GM19324 (cell line): Measurements from ENCODE around the gene KCNC3.
A peak's percentile ranks its signal among the peaks of the same experiment; 100 is the strongest.

ENCODE experiments used
- ATAC-seq: cut with Tn5 transposase; IDR thresholded peaks from one replicate; pipeline ENCODE4 v1.9.1; 2021; ENCODE audit warnings: mild to moderate bottlenecking, moderate library complexity; ENCODE audit not compliant: unreplicated experiment, low FRiP score

The KCNC3 gene

GRCh38 chr19:50329146-50329925 is at the start of gene KCNC3:
TSS of gene KCNC3 (minus strand) at chr19:50329377. CDS start at chr19:50329082, 295 bp downstream.
- peak; percentile 32 for ATAC-seq

- ATAC-seq = no peak
Observed at GRCh38 chr19:50378863-50379236, 49.7 kb upstream of the KCNC3 start.

DNA sequence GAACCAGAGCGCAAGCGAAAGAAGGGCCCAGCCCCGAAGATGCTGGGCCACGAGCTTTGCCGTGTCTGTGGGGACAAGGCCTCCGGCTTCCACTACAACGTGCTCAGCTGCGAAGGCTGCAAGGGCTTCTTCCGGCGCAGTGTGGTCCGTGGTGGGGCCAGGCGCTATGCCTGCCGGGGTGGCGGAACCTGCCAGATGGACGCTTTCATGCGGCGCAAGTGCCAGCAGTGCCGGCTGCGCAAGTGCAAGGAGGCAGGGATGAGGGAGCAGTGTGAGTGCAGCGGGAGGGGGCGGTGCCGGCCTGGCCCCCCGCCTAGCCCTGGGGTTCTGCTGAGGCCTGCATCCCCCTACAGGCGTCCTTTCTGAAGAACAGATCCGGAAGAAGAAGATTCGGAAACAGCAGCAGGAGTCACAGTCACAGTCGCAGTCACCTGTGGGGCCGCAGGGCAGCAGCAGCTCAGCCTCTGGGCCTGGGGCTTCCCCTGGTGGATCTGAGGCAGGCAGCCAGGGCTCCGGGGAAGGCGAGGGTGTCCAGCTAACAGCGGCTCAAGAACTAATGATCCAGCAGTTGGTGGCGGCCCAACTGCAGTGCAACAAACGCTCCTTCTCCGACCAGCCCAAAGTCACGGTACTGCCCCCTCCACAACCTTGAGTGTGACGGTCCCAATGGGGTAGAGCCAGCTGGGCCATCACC is 49.1 kb upstream of the KCNC3 start:
- no peak for ATAC-seq

DNA sequence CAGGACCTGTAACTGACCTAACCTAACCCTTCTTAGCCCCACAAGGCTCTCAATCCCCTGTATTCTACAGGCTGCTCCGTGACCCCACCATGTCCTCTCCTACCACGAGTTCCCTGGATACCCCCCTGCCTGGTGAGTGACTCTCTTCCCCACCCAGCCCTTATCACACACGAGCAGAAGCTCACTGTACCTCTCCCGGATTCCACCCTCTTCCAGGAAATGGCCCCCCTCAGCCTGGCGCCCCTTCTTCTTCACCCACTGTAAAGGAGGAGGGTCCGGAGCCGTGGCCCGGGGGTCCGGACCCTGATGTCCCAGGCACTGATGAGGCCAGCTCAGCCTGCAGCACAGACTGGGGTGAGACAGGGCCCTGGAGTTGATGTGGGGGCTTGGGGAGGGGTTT is 48.3 kb upstream of the KCNC3 start:
- no peak for ATAC-seq

DNA sequence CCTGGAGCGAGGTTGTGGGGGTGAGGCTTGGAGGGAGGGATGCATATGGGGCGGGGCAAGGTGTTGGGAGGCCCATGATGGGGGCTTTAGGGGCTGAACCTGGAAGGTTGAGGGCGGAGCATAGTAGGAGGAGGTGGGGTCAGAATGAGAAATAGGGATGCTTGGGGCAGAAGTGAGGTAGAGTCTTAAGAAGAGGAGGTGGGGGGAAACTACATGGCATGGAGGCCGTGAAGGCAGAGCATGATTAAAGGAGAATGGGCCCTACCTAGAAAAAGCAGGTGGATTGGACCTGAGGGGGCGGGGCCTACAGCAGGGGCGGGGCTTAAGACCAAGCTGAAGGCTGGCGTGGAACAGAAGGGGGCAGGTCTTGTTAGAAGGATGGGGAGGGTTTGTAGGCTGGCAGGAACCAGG is 47.9 kb upstream of the KCNC3 start:
- no peak for ATAC-seq

DNA sequence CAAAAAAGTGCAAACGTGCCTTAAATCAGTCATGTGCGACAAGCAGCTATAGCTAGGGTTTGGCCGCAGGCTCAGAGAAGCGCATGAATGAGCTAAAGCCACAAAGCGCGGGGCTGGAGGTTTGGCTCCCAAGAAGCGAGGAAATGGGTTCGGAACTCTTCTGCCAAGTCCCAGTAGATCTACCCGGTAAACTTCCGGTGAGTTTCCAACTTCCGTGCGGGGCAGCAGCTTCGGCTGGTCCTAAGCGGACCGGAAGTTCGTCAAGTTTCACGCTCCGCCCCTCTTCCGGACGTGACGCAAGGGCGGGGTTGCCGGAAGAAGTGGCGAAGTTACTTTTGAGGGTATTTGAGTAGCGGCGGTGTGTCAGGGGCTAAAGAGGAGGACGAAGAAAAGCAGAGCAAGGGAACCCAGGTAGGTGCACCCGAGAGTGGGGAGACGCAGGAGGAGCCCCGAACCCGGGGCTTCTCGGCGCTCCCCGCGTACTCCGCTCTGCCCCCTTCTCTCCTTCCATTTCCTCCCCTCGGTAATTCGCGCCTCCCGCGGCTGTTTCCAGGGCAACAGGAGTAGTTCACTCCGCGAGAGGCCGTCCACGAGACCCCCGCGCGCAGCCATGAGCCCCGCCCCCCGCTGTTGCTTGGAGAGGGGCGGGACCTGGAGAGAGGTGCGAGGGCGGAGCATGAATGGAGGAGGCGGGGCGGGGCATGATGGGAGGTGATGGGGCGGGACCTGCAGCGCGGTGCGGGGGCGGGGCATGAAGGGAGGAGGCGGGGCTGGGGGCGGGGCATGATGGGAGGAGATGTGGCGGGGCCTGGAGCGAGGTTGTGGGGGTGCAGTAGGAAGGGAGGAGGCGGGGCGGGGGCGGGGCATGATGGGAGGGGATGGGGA is 47.2 kb upstream of the KCNC3 start, which contains the start of gene NR1H2:
NR1H2 (plus strand) TSS at position 292 of the 885 bp plus-strand sequence. CDS start 1,149 bp downstream, outside the sequence.
- peak; percentile 85 for ATAC-seq

DNA sequence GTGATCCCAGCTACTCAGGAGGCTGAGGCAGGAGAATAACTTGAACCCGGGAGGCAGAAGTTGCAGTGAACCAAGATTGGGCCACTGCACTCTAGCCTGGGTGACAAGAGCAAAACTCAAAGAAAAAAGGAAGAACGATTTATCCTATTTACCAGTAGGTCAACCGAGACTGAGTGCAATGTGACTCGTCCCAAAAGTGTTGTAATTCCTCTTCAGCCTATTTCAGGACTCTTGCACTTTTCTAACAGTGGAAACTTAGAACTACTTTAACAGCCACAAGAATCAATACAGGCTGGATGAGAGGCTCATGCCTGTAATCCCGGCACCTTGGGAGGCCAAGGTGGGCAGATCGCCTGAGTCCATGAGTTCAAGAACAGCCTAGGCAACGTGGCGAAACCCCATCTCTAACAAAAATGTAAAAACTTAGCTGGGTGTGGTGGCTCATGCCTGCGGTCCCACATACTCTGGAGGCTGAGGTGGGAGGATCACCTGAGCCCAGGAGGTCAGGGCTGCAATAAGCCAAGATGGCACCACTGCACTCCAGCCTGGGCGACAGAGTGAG is 42.8 kb upstream of the KCNC3 start:
- ATAC-seq = no peak

- no peak for ATAC-seq
Observed at GRCh38 chr19:50368649-50369570, 39.7 kb upstream of the KCNC3 start.

DNA sequence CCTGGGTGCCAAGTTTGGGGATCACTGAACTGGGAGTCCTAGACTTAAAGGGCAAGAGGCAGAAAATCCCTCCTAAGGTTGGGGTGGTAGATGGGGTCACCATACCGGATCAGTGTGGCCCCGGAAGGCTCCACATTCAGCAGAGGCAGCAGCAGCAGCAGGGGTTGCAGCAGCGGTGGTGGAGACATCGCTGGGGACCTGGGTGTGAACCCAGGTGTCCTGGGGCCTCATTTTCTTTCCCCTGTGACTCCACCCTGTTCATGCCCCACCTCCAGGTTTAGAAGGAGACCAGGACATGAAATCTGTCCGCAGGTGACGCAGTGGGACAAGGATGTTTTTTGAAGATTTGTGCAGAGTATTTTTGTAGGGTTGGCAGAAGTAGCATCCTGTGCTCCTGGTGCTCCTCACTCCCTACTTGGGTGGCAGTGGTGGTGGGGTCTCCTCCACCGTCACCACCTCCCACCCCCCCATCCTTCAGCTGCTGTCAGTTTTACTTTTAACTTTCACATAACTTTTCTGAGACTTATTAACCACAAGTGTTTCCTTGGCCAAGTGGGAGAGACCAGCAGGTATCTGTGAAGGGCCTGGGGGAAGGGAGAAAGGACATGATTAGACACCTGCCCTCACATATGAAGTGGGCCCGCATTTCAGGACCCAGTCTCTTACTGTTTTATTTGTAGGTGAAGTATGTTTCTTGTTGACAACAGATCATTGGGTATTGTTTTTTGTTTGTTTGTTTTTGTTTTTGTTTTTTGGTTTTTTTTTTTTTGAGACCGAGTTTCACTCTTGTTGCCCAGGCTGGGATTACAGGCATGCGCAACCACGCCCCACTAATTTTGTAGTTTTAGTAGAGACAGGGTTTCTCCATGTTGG is 36.5 kb upstream of the KCNC3 start, which contains the start of gene NAPSA:
NAPSA (minus strand) TSS at position 206 of the 873 bp plus-strand sequence; CDS start at position 188, 18 bp downstream.
- ATAC-seq = no peak

DNA sequence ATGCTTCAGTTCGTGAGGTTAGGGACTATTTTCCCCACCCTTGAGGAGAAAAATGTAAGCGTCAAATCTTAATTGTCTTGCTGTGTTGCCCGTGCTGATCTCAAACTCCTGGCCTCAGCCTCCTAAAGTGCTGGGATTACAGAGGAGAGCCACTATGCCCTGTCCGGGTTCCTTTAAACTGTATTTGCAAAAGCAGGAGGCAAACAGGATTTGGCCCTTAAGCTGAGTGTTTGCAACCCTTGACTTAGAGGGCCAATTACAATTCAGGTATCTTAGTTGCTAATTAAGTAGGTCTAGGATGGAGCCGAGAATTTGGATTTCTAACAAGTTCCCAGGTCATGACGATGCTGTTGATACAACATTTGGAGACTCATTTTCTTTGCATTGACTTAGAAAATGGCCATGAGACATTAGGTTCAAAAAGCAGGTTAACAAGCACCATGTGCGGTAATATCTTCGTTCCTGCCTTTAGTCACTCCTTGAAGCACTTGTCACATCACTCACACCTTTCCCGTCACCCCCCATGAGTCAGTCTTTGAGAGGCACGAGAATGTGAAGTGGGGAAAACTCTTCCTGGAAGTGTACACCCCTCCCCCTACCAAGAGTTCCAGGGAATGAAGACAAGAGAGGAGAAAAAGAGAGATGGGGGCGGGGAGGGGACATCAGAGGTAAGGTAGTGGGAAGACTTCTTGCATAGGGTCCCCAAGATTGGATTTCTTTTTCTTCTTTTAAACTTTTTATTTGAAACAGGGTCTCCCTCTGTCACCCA is 33.7 kb upstream of the KCNC3 start:
- no peak for ATAC-seq

- ATAC-seq = no peak
Observed at GRCh38 chr19:50362030-50362412, 32.8 kb upstream of the KCNC3 start.

DNA sequence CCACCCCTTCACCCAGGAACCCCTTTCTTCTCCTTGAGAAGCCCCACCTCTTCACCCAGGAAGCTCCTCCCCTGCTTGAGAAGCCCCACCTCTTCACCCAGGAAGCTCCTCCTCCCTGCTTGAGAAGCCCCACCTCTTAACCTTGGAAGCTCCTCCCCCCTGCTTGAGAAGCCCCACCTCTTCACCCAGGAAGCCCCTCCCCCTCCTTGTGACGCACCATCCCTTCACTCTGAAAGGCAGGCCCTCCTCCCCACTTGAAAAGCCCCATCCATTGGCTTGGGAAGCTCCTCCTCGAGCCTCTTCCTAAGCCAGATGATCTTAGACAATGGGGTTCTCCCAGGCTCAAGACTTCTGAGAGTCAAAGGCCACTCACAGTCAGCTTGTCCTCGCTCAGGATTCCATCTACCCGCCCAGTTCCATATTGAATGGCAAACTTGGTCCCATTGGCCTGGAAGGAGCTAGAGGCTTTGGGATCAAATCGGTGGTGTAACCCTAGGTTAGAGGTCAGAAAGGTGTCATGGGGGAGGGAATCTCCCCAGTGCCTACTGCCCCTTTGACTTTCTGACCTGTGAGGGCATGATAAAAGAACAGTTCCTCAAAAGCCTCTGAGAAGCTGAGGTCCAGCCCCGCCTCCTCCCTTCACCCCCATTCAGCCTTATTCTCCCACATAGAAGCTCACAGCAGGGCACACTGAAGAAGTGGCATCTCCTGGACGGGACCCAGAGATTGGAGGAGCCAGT is 32.3 kb upstream of the KCNC3 start:
- ATAC-seq = no peak

DNA sequence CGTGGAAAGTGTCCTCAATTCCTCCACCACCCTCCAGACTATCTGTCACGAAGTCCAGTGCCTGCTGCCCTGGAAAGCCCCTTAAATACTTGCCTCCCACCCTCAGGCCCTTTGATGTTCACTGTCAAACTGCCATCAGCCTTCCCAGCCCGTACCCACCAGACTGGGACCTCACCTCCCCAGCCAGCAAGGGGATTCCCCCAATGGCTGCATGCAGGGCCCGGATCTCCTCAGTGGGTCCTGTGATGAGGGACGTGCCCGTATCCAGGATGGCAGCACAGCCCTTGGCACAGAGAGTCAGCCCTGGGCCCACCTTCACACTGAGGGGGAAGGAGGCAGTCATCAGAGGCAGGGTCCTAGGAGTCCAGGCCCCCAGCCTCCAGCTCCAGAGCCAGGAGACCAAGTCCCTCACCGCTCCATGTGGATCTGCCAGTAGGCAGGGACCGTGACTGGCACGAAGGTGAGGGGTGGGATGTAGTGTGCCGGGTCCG is 30.2 kb upstream of the KCNC3 start:
- ATAC-seq = no peak

- ATAC-seq = no peak
Observed at GRCh38 chr19:50358483-50359327, 29.5 kb upstream of the KCNC3 start.

GRCh38 chr19:50357178-50358100 is 28.3 kb upstream of the KCNC3 start:
- peak; percentile 71 for ATAC-seq
